ENCODE measurements around the gene C9orf72. TPM values are rescaled to one million over a fixed set of nuclear protein-coding genes. Genes with fewer than 3 reads are reported as not detected.

The C9orf72 gene
- total RNA-seq, 4 donors from 2014 or later = 6.6 to 19.5 (median 8.6) TPM

DNA sequence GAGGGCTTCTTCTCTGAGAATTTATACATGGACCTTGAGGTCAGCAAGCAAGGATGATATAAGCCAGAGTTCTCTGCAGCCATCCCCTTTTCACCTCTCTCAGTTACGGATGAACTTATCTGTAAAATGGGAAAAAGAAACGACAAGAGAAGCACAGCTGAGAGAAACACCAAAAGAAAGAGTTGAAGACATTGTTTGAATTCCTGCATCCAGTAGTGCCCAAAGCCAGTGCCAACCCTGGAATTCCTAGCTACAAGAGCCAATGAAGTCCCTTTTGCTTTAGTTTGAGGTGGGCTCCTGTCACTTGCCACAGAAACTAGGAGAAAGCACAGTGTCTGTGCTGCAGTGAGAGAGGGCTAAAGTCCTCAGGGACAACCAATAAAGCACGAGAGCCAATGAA, 37.1 kb downstream of the C9orf72 start:
- no peaks in the 10 kb centered on the region for H3K27me3 ChIP-seq
- no peaks in the 10 kb centered on the region for H3K36me3 ChIP-seq
- no peak for DNase-seq
- H3K4me1 ChIP-seq = peaks cover 12 to 48% (median 29%) of the 10 kb centered on the region in 3 donors
- H3K9me3 ChIP-seq = no peaks in the 10 kb centered on the region
- H3K27ac ChIP-seq = no peak overlapping the region
- whole genome bisulfite sequencing, 2 donors = 89 to 93% methylated on average over 3 of the region's 3 CpGs
- no peak overlapping the region for H3K4me3 ChIP-seq
- intact Hi-C loops (cut with DNase I) = loop anchor here (5.0 kb wide), 1 partner anchor 204 kb away; no protein-coding TSS in a partner anchor
- TF ChIP-seq POLR2A (IDR thresholded peaks at IDR 0.05) = no peak
- TF ChIP-seq, protein P1, sequence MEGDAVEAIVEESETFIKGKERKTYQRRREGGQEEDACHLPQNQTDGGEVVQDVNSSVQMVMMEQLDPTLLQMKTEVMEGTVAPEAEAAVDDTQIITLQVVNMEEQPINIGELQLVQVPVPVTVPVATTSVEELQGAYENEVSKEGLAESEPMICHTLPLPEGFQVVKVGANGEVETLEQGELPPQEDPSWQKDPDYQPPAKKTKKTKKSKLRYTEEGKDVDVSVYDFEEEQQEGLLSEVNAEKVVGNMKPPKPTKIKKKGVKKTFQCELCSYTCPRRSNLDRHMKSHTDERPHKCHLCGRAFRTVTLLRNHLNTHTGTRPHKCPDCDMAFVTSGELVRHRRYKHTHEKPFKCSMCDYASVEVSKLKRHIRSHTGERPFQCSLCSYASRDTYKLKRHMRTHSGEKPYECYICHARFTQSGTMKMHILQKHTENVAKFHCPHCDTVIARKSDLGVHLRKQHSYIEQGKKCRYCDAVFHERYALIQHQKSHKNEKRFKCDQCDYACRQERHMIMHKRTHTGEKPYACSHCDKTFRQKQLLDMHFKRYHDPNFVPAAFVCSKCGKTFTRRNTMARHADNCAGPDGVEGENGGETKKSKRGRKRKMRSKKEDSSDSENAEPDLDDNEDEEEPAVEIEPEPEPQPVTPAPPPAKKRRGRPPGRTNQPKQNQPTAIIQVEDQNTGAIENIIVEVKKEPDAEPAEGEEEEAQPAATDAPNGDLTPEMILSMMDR (IDR thresholded peaks at IDR 0.05) = no peak

DNA sequence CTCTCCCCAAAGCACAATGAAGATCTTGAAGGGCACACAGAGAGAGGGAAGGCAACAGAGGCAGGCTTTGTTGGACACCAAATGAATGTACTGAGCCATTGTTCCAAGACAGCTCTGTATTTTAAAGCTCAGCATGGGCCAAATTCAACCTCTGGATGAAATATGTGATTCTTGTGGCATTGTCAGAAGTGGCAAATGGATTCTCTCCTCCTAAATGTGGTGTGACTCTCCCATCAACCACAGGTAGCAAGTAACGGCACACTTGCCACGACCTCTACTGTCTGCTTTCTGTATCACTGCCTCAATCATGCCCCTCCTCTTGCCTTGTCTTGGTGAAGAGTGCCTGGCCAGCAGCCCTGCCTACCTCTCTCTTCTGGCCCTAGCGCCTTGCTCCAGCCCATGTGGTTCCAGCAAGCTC, 37.6 kb downstream of the C9orf72 start:
- peak overlapping the region in 1 of 4 donors; percentile 12 for H3K27ac ChIP-seq
- H3K4me1 ChIP-seq = peaks cover 12 to 43% (median 25%) of the 10 kb centered on the region in 3 donors
- H3K4me3 ChIP-seq = no peak overlapping the region
- intact Hi-C loops (cut with DNase I) = loop anchor here (5.0 kb wide), 1 partner anchor 203 kb away; no protein-coding TSS in a partner anchor
- H3K36me3 ChIP-seq = no peaks in the 10 kb centered on the region
- DNase-seq = no peak
- H3K27me3 ChIP-seq = no peaks in the 10 kb centered on the region
- 84 to 88% methylated on average over 3 of the region's 3 CpGs for WGBS, 2 donors
- H3K9me3 ChIP-seq = no peaks in the 10 kb centered on the region
- TF ChIP-seq POLR2A (IDR thresholded peaks at IDR 0.05) = no peak
- TF ChIP-seq, protein P1 (IDR thresholded peaks at IDR 0.05) = no peak

DNA sequence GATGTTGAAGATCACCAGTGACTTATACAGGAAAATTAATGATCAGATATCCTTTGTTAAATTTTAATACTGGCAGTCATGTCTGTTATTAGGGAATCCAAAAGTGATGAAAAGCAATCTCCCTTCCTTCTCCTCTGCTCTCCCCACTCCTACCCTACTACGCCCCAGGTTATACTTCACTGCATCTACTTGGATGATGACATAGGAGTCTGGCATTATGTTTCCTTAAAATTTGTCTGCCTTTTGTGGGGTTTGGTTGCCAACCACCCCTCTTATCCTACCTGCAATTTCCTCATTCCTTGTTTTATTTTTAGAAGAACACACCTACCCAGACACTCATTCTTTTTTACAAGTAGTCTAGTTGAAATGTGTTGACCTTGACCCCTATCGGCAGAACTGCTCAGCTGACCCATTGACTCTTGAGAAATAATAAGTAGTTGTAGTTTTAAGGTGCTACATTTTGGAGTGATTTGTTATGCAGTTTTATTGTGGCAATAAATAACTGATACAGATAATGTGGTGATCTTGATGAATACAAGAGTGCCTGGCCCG, 38.5 kb downstream of the C9orf72 start:
- peak overlapping the region in 3 of 4 donors; percentile 67 to 75 (median 68) for H3K27ac ChIP-seq
- no peaks in the 10 kb centered on the region for H3K36me3 ChIP-seq
- no peaks in the 10 kb centered on the region for H3K9me3 ChIP-seq
- WGBS, 2 donors = 94 to 95% methylated on average over 3 of the region's 3 CpGs
- no peak for DNase-seq
- TF ChIP-seq POLR2A (IDR thresholded peaks at IDR 0.05) = no peak
- TF ChIP-seq, protein P1 (IDR thresholded peaks at IDR 0.05) = no peak
- no peaks in the 10 kb centered on the region for H3K27me3 ChIP-seq
- H3K4me3 ChIP-seq = no peak overlapping the region
- intact Hi-C loops (cut with DNase I) = loop anchor here (5.0 kb wide), 1 partner anchor 202 kb away; no protein-coding TSS in a partner anchor
- peaks cover 5 to 38% (median 19%) of the 10 kb centered on the region in 3 donors for H3K4me1 ChIP-seq

DNA sequence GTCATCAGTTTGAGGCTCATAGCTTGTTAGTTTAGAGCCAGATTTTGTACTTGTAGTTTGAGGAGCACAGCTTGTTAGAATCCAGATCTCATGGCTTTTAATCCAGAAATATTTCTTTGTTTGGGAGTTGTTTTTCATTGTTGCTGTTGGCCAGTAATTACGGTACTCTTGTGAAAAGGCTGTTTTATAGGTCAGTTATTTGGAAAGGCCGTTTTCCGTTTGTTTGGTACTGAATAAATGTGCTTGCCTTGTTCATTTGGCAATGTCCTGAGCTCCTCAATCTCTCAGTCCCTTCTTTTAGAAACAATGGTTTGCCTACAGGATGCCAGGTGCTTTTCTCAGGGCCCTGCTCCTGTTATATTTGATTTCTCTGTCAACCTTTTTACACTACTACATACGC, 39.1 kb downstream of the C9orf72 start:
- TF ChIP-seq, protein P1 (IDR thresholded peaks at IDR 0.05) = no peak
- no peak for TF ChIP-seq POLR2A (IDR thresholded peaks at IDR 0.05)
- Histone ChIP-seq H3K36me3 (no peaks in the 10 kb centered on the region), H3K4me3 (no peak overlapping the region), H3K9me3 (no peaks in the 10 kb centered on the region), H3K4me1 (peaks cover 0 to 33% (median 14%) of the 10 kb centered on the region in 3 donors), H3K27me3 (no peaks in the 10 kb centered on the region), H3K27ac (peak overlapping the region in 3 of 4 donors; percentile 67 to 75 (median 68))
- WGBS, 2 donors = 50 to 75% methylated on average over 4 of the region's 4 CpGs
- intact Hi-C loops (cut with DNase I) = no loop called here
- no peak for DNase-seq

DNA sequence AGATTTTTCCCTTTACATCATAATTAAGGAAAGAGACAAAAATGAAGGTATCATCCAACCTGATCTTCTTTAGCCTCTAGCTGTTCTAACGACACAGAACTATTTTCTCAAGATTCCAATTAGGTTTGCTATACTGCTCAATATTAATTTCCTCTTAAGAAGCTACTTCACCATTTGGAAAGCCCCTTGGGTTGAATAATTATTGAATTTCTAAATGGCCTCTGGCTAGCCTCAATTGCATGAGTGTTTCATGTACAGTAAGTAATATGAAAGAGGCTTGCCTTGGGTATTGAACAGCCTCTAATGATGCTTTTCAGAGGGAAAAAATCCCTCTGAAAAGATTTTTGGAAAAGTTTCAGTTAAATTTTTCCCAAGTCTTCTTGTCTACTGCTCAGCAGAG, 40.0 kb downstream of the C9orf72 start:
- Histone ChIP-seq H3K9me3 (no peaks in the 10 kb centered on the region), H3K4me3 (no peak overlapping the region), H3K27me3 (no peaks in the 10 kb centered on the region), H3K27ac (peak overlapping the region in 2 of 4 donors; percentile 67 to 68), H3K36me3 (no peaks in the 10 kb centered on the region), H3K4me1 (peaks cover 5 to 26% (median 12%) of the 10 kb centered on the region in 3 donors)
- 65 to 73% methylated on average over 1 of the region's 1 CpG for WGBS, 2 donors
- no peak for DNase-seq
- intact Hi-C loops (cut with DNase I) = no loop called here
- TF ChIP-seq, protein P1 (IDR thresholded peaks at IDR 0.05) = no peak
- no peak for TF ChIP-seq POLR2A (IDR thresholded peaks at IDR 0.05)
